Thyroid gland (tissue), 4 donors: ENCODE results near the gene DIP2C. TPM values are rescaled to one million over a fixed set of nuclear protein-coding genes. Genes with fewer than 3 reads are reported as not detected.

ENCODE experiments used
- DNase-seq, 2 donors: peaks; one replicate each; pipeline ENCODE4 v3.0.0-alpha.2; 2019
- H3K27ac ChIP-seq, 3 donors: fragments of 200-600 bp; sonication (generic); 1 replicate in 2 of 3; 2 replicates in 1 of 3; pipeline ENCODE4 v1.5.1; 2016 to 2019; ENCODE audit warnings: mild to moderate bottlenecking in 1 of 3, moderate library complexity in 1 of 3
- H3K27me3 ChIP-seq: fragments of 200-600 bp; sonication (generic); one replicate; pipeline ENCODE4 v1.5.1; 2019
- H3K36me3 ChIP-seq, 2 donors: fragments of 200-600 bp; sonication (generic); one replicate each; pipeline ENCODE4 v1.5.1; 2016 to 2019
- H3K4me1 ChIP-seq, 2 donors: fragments of 200-600 bp; sonication (generic); one replicate each; pipeline ENCODE4 v1.5.1; 2017 to 2019
- H3K4me3 ChIP-seq, 3 donors: fragments of 200-600 bp; sonication (generic); replicated peaks in 1 of 3; 1 replicate in 2 of 3; 2 replicates in 1 of 3; pipeline ENCODE4 v1.5.1; 2016; ENCODE audit warnings: mild to moderate bottlenecking in 1 of 3
- H3K9me3 ChIP-seq: fragments of 200-600 bp; sonication (generic); one replicate; pipeline ENCODE4 v1.5.1; 2017
- POLR2A ChIP-seq, 2 donors: fragments of 450-650 bp; IDR thresholded peaks; one replicate each; pipeline ENCODE4 v1.6.1; 2017; ENCODE audit warnings: antibody characterized with exemption in 2 of 2, mild to moderate bottlenecking in 2 of 2, moderate library complexity in 1 of 2
- WGBS, 2 donors: methylation state at CpG; one replicate each; pipeline ENCODE4 v1.1.5; 2017; 5-methylcytosine and 5-hydroxymethylcytosine counted together
- intact Hi-C: fragments of 100-400 bp; cut with DNase I; formaldehyde crosslinking; loops from one replicate; pipeline ENCODE4 v1.15.1; 2023
- total RNA-seq, 4 donors: library from RNA; depleted of rRNA; stranded (reverse); fragments of >200 nt; gene quantifications; one replicate each; pipeline ENCODE4 v1.2.3, GENCODE V29; 2016
- TF ChIP-seq, protein P1 (sequence below), 6 experiments: fragments of 200-600 bp in 3 of 6; fragments of 450-650 bp in 3 of 6; sonication (generic) in 3 of 6; IDR thresholded peaks; one replicate each; pipeline ENCODE4 v1.5.1; 2016 to 2019; ENCODE audit warnings: antibody characterized with exemption in 6 of 6, mild to moderate bottlenecking in 2 of 6, inconsistent platforms in 1 of 6, moderate library complexity in 1 of 6

DIP2C gene
- total RNA-seq, 4 donors from 2014 or later, result 11.4 to 14.6 (median 12.3) TPM

DNA sequence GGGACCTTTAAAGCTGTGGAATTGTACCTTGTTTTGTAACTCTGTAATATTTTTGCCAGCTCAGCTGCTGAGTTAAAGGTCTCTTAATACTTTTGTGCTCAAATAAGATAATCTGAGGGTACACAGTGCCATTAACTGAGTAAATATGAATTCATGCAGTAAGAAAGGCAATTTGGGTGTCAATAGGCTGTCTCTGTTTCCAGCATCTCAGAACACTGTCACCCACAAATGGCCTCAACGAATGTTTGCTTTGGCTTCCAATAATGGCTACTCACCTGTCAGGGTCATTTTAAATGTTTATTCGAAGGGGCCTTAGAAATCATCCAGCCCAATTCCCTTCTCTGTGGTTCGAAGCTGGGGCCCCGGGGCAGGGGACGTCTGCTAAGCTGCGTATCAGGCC lies 328.8 kb downstream of the DIP2C start:
- DNase-seq, result no peak
- Histone ChIP-seq H3K27me3 (no peaks in the 10 kb centered on the region), H3K9me3 (no peaks in the 10 kb centered on the region), H3K36me3 (peaks cover 0 to 14% of the 10 kb centered on the region in 2 donors), H3K27ac (no peak overlapping the region), H3K4me1 (peaks cover 2 to 6% of the 10 kb centered on the region in 2 donors), H3K4me3 (no peak overlapping the region)
- intact Hi-C loops, result no loop called here
- WGBS, 2 donors, result 71 to 83% methylated on average over 6 of the region's 6 CpGs
- TF ChIP-seq, protein P1, sequence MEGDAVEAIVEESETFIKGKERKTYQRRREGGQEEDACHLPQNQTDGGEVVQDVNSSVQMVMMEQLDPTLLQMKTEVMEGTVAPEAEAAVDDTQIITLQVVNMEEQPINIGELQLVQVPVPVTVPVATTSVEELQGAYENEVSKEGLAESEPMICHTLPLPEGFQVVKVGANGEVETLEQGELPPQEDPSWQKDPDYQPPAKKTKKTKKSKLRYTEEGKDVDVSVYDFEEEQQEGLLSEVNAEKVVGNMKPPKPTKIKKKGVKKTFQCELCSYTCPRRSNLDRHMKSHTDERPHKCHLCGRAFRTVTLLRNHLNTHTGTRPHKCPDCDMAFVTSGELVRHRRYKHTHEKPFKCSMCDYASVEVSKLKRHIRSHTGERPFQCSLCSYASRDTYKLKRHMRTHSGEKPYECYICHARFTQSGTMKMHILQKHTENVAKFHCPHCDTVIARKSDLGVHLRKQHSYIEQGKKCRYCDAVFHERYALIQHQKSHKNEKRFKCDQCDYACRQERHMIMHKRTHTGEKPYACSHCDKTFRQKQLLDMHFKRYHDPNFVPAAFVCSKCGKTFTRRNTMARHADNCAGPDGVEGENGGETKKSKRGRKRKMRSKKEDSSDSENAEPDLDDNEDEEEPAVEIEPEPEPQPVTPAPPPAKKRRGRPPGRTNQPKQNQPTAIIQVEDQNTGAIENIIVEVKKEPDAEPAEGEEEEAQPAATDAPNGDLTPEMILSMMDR (IDR thresholded peaks at IDR 0.05), result no peak
- TF ChIP-seq POLR2A (IDR thresholded peaks at IDR 0.05), result no peak

DNA sequence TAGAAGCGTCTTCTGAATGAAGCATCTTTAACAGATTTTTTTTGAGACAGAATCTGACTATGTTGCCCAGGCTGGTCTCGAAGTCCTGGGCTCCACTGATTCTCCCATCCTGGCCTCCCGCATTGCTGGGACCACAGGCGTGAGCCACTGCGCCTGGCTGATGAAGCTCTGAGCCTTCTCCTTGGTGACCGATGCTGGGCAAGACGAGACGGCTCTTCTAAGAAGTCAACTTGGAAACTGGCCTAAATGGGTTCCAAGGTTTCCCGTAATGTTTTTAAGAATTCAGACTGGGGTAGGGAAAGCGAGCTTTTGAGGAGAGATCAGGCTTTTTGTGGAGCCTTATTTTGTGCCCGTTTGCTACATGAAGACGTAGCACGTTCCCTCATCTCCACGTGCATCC lies 329.7 kb downstream of the DIP2C start:
- no peak overlapping the region for H3K27ac ChIP-seq
- no peaks in the 10 kb centered on the region for H3K4me1 ChIP-seq
- no peak overlapping the region for H3K4me3 ChIP-seq
- no peak for DNase-seq
- no peak for TF ChIP-seq POLR2A (IDR thresholded peaks at IDR 0.05)
- TF ChIP-seq, protein P1 (IDR thresholded peaks at IDR 0.05), result no peak
- H3K9me3 ChIP-seq, result no peaks in the 10 kb centered on the region
- no peaks in the 10 kb centered on the region for H3K27me3 ChIP-seq
- H3K36me3 ChIP-seq, result peaks cover 5 to 14% of the 10 kb centered on the region in 2 donors
- WGBS, 2 donors, result 96% methylated on average over 14 of the region's 14 CpGs
- intact Hi-C loops, result no loop called here

DNA sequence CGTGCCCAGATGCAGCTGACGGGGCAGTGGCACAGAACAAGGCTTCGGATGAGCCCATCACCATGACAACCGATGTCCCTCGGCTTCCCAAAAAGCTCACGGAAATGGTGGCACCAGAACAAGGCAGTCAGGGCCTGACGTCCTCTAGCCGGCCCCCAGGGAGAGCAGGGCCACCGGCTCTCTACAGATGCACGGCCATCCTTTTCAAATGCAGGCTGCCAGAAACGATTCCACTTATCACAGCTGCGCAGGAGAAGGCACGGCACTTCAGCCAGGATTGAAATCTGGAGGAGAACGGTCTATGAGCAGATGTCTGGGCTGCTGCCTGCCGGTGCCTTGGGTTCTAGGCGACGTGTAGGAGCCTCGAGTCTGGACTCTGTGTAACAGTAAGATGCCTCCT lies 330.4 kb downstream of the DIP2C start:
- H3K27ac ChIP-seq, result no peak overlapping the region
- whole genome bisulfite sequencing, 2 donors, result 92 to 95% methylated on average over 10 to 18 of the region's 18 CpGs
- H3K27me3 ChIP-seq, result no peaks in the 10 kb centered on the region
- intact Hi-C loops, result no loop called here
- DNase-seq, result no peak
- no peak overlapping the region for H3K4me3 ChIP-seq
- TF ChIP-seq, protein P1 (IDR thresholded peaks at IDR 0.05), result no peak
- no peak for TF ChIP-seq POLR2A (IDR thresholded peaks at IDR 0.05)
- H3K4me1 ChIP-seq, result no peaks in the 10 kb centered on the region
- H3K9me3 ChIP-seq, result no peaks in the 10 kb centered on the region
- peaks cover 6 to 14% of the 10 kb centered on the region in 2 donors for H3K36me3 ChIP-seq

DNA sequence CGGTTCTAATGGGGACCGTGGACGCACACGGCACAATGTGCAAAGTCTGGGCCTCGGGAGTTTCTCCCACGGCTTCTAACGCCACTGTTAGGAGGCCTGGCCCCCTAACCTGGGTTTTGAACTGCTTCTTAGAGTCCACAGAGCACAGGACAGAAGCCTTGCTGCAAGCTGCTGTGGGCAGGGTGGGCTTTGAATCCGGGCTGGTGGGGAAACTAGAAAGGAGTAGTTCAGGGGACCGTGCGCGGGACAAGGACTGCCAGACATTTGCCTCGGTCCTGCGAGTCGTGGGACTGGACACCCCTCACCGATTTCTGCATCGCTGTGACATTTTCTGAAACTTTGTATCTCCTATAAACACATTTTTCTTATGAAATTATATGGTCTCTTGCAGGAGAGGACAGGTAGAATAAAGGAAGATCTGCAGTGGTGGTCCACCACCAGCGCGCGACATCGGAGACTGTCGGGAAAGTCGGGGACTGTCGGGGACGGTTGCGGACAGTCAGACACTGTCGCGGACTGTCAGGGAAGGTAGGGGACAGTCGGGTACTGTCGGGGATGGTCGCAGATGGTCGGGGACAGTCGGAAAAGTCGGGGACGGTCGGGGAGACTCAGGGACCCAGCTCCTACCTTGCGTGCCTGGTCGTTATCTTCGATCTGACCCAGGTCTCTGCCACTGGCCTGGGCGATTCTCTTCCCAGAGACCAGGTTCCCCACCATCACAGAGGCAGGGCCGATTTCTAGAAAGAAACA lies 332.1 kb downstream of the DIP2C start:
- no peak overlapping the region for H3K27ac ChIP-seq
- H3K4me1 ChIP-seq, result no peaks in the 10 kb centered on the region
- H3K36me3 ChIP-seq, result peaks cover 6 to 11% of the 10 kb centered on the region in 2 donors
- no peak for TF ChIP-seq POLR2A (IDR thresholded peaks at IDR 0.05)
- H3K27me3 ChIP-seq, result no peaks in the 10 kb centered on the region
- DNase-seq, result no peak
- intact Hi-C loops, result no loop called here
- 95 to 96% methylated on average over 40 of the region's 40 CpGs for WGBS, 2 donors
- H3K9me3 ChIP-seq, result no peaks in the 10 kb centered on the region
- H3K4me3 ChIP-seq, result no peak overlapping the region

DNA sequence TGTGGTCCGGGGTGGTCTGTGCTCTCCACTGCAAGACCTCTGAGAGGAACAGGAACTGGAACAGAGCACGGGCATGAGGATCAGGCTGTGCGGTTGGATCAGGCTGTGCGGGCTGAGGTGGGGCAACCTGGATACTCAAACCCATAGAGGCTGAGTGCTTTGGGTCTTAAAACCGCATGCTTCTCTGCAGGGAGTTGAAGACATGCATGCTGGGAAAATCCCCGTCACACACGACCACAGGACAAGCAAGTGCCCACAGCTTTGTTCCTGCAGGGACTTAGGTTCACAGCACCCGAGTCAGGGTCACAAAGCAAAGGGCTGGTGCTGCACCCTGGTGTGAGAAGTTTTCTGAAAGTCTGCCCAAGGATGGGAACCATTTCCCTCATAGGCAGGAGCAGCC lies 333.0 kb downstream of the DIP2C start:
- no peaks in the 10 kb centered on the region for H3K27me3 ChIP-seq
- no peaks in the 10 kb centered on the region for H3K9me3 ChIP-seq
- WGBS, 2 donors, result 84 to 88% methylated on average over 8 of the region's 8 CpGs
- DNase-seq, result no peak
- peaks cover 6 to 11% of the 10 kb centered on the region in 2 donors for H3K36me3 ChIP-seq
- H3K4me1 ChIP-seq, result no peaks in the 10 kb centered on the region
- H3K27ac ChIP-seq, result no peak overlapping the region
- TF ChIP-seq, protein P1 (IDR thresholded peaks at IDR 0.05), result no peak
- TF ChIP-seq POLR2A (IDR thresholded peaks at IDR 0.05), result no peak
- H3K4me3 ChIP-seq, result no peak overlapping the region
- intact Hi-C loops, result no loop called here
